Measurements from ENCODE around the gene TP53TG3C.
"Not testable (repeated sequence)": the region's sequence is repeated elsewhere in the genome, so short reads cannot be mapped to it uniquely, and the experiment has no call there.

The TP53TG3C gene, protein sequence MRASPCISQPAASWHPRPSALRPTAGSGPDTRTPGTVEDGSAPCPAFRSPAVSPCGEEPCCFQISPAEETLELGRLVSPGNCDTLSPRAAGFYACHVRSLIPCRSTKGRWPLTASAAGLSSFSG

DNA sequence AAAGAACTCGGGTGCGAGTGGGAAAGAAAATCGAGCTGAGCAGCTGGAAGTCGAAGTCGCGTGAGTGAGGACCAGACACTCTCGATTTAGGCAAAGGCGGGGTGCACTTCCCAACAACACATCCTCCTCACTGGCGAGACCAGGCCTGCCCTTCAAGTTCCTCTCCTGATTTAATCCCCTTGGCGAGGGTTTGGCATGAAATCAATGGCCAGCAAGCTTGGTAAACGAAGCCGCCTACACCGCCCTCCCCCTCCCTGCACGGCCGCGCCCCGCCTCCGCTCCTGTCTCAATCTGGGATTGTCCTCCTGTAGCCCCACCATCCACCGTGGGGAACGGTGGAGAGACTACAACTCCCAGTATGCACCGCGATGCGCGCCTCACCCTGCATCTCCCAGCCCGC lies at the start of gene TP53TG3C:
TSS of gene TP53TG3C (plus strand) at position 301 of the 400 bp plus-strand sequence. CDS start at position 369, 68 bp downstream.
- not testable (repeated sequence) for DNase-seq

Data from Kasumi-1 (cell line).